ENCODE results near the gene TOB1.

GRCh38 chr17:50892101-50892776 lies 26.1 kb upstream of the TOB1 start:
- TF ChIP-seq ZNF184 (tag by site-specific recombination; IDR thresholded peaks at IDR 0.05) (no peak), ZNF24 (tag by site-specific recombination; IDR thresholded peaks at IDR 0.05) (no peak), ZNF473 (tag by site-specific recombination; IDR thresholded peaks at IDR 0.05) (no peak), ZNF449 (tag by site-specific recombination; IDR thresholded peaks at IDR 0.05) (no peak), ZNF140 (tag by site-specific recombination; IDR thresholded peaks at IDR 0.05) (no peak), ZBTB21 (tag by site-specific recombination; IDR thresholded peaks at IDR 0.05) (no peak), ZNF529 (tag by site-specific recombination; IDR thresholded peaks at IDR 0.05; ENCODE audit: insufficient replicate concordance) (no peak), CTCF (tag by site-specific recombination; IDR thresholded peaks at IDR 0.05) (no peak)
- TF ChIP-seq, protein P1, sequence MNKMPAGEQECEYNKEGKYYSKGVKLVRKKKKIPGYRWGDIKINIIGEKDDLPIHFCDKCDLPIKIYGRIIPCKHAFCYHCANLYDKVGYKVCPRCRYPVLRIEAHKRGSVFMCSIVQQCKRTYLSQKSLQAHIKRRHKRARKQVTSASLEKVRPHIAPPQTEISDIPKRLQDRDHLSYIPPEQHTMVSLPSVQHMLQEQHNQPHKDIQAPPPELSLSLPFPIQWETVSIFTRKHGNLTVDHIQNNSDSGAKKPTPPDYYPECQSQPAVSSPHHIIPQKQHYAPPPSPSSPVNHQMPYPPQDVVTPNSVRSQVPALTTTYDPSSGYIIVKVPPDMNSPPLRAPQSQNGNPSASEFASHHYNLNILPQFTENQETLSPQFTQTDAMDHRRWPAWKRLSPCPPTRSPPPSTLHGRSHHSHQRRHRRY (tag by site-specific recombination; IDR thresholded peaks at IDR 0.05), result no peak

Measured in HEK293 (cell line).